Measurements from ENCODE around the gene CIT. TPM values are rescaled to one million over a fixed set of nuclear protein-coding genes. Genes with fewer than 3 reads are reported as not detected.

Gene CIT
- total RNA-seq, 1 experiment from 2014 or later, result 67.9 TPM

- Histone ChIP-seq H3K27ac (ENCODE audit: low read length) (no peak overlapping the region), H3K4me3 (ENCODE audit: low read depth in 2 of 2, low read length in 2 of 2) (no peak overlapping the region), H3K4me1 (ENCODE audit: control insufficient read depth, insufficient read depth, low read length) (peaks cover 15% of the 10 kb centered on the region), H3K9me3 (ENCODE audit: control insufficient read depth, insufficient read depth, low read depth, low read length) (no peaks in the 10 kb centered on the region), H3K27me3 (ENCODE audit: control insufficient read depth, insufficient read depth, low read length) (no peaks in the 10 kb centered on the region), H3K36me3 (ENCODE audit: control insufficient read depth, insufficient read depth, low read length) (peaks cover 49% of the 10 kb centered on the region)
- no peak for TF ChIP-seq SIN3A (IDR thresholded peaks at IDR 0.05; ENCODE audit: borderline replicate concordance, insufficient read depth, low read depth, low read length)
- no peak for TF ChIP-seq REST (IDR thresholded peaks at IDR 0.05; ENCODE audit: insufficient read depth in 1 of 2, low read depth in 2 of 2, low read length in 1 of 2)
- no peak for TF ChIP-seq POLR2AphosphoS5 (IDR thresholded peaks at IDR 0.05; ENCODE audit: low read depth, low read length)
- no peak for TF ChIP-seq CTCF (IDR thresholded peaks at IDR 0.05)
- no peak for TF ChIP-seq TCF7L2 (IDR thresholded peaks at IDR 0.05; ENCODE audit: low read depth, low read length)
- ChIA-PET POLR2A (no interaction called here), CTCF (no interaction called here)
- intact Hi-C loops (cut with micrococcal nuclease; ENCODE audit: unreplicated experiment) (no loop called here), in situ Hi-C loops (cut with HindIII; ENCODE audit: low pct_unique_long_range_greater_than_20kb, low sequenced_read_pairs) (no loop called here)
- BruUV-seq (replicated peaks), result no TSS peak
- ATAC-seq, result no peak
- DNase-seq (ENCODE audit: low read depth, low spot score), result no peak
These were observed 206.1 kb downstream of the CIT start for GRCh38 chr12:119671070-119671469.

- Histone ChIP-seq H3K4me1 (ENCODE audit: control insufficient read depth, insufficient read depth, low read length) (peaks cover 15% of the 10 kb centered on the region), H3K9me3 (ENCODE audit: control insufficient read depth, insufficient read depth, low read depth, low read length) (no peaks in the 10 kb centered on the region), H3K27me3 (ENCODE audit: control insufficient read depth, insufficient read depth, low read length) (no peaks in the 10 kb centered on the region), H3K27ac (ENCODE audit: low read length) (peak overlapping the region; percentile 59), H3K36me3 (ENCODE audit: control insufficient read depth, insufficient read depth, low read length) (peaks cover 43% of the 10 kb centered on the region), H3K4me3 (ENCODE audit: low read depth in 2 of 2, low read length in 2 of 2) (peak overlapping the region; percentile 14 to 77)
- intact Hi-C loops (cut with micrococcal nuclease; ENCODE audit: unreplicated experiment), result no loop called here
- ATAC-seq, result no peak
- in situ Hi-C loops (cut with HindIII; ENCODE audit: low pct_unique_long_range_greater_than_20kb, low sequenced_read_pairs), result no loop called here
- BruUV-seq (replicated peaks), result TSS peak; percentile 44
- ChIA-PET POLR2A (no interaction called here), CTCF (no interaction called here)
- DNase-seq (ENCODE audit: low read depth, low spot score), result no peak
- no peak for TF ChIP-seq SIN3A (IDR thresholded peaks at IDR 0.05; ENCODE audit: borderline replicate concordance, insufficient read depth, low read depth, low read length)
- TF ChIP-seq TCF7L2 (IDR thresholded peaks at IDR 0.05; ENCODE audit: low read depth, low read length), result no peak
- TF ChIP-seq CTCF (IDR thresholded peaks at IDR 0.05), result no peak
- TF ChIP-seq REST (IDR thresholded peaks at IDR 0.05; ENCODE audit: insufficient read depth in 1 of 2, low read depth in 2 of 2, low read length in 1 of 2), result no peak
- no peak for TF ChIP-seq POLR2AphosphoS5 (IDR thresholded peaks at IDR 0.05; ENCODE audit: low read depth, low read length)
These were observed 207.2 kb downstream of the CIT start for GRCh38 chr12:119669744-119670472.
